SK-N-SH (cell line): Measurements from ENCODE around the gene DPYSL5. TPM values are rescaled to one million over a fixed set of nuclear protein-coding genes. Genes with fewer than 3 reads are reported as not detected.

Source experiments
- CTCF ChIA-PET: fragments of 300-600, 350-600 bp; formaldehyde crosslinking; extraction: SDS; loops from one replicate; lab custom pipeline; 2021; lab: Yijun Ruan, JAX
- POLR2A ChIA-PET: fragments of 350-600 bp; sonication (Branson Sonifier 250); formaldehyde crosslinking; extraction: SDS; loops from one replicate; lab custom pipeline; 2020; ENCODE audit warnings: antibody characterized with exemption, inconsistent platforms; lab: Yijun Ruan, JAX
- DNase-seq: peaks from one replicate; pipeline ENCODE4 v3.0.0; 2012
- H2AFZ ChIP-seq: fragments of 200-600 bp; sonication (generic); 2 replicates; pipeline ENCODE4 v1.8.1; 2016; ENCODE audit warnings: antibody characterized with exemption, mild to moderate bottlenecking, low read depth
- H3F3A ChIP-seq: fragments of 200-600 bp; sonication (generic); replicated peaks from 2 replicates; pipeline ENCODE3; 2016; ENCODE audit warnings: antibody characterized with exemption, mild to moderate bottlenecking; ENCODE audit not compliant: insufficient read depth
- H3K27ac ChIP-seq, 2 experiments: fragments of 200-500 bp in 1 of 2; fragments of 200-600 bp in 1 of 2; sonication (Bioruptor generic) in 1 of 2; sonication (generic), shearing (Covaris generic) in 1 of 2; 2 replicates each; pipeline versions ENCODE4 v1.5.1 to v1.6.1; 2014 to 2016; ENCODE audit warnings: low read depth in 2 of 2, inconsistent platforms in 1 of 2, low read length in 1 of 2, mild to moderate bottlenecking in 1 of 2, mixed read lengths in 1 of 2
- H3K27me3 ChIP-seq: fragments of 200-600 bp; sonication (generic), shearing (Covaris generic); 2 replicates; pipeline ENCODE4 v1.6.1; 2016; ENCODE audit warnings: mixed run types; ENCODE audit not compliant: insufficient read depth
- H3K36me3 ChIP-seq, 2 experiments: fragments of 200-500 bp in 1 of 2; fragments of 200-600 bp in 1 of 2; sonication (Bioruptor generic) in 1 of 2; sonication (generic) in 1 of 2; replicated peaks in 1 of 2; 2 replicates each; pipeline versions ENCODE3 to v1.5.1; 2014 to 2016; ENCODE audit warnings: low read length in 1 of 2, mild to moderate bottlenecking in 1 of 2; ENCODE audit not compliant: insufficient read depth in 2 of 2, control insufficient read depth in 1 of 2
- H3K4me1 ChIP-seq, 2 experiments: fragments of 200-500 bp in 1 of 2; fragments of 200-600 bp in 1 of 2; sonication (Bioruptor generic) in 1 of 2; sonication (generic), shearing (Covaris generic) in 1 of 2; 2 replicates each; pipeline versions ENCODE4 v1.5.1 to v1.6.1; 2014 to 2016; ENCODE audit warnings: low read depth in 1 of 2, low read length in 1 of 2, mixed run types in 1 of 2; ENCODE audit not compliant: insufficient read depth in 2 of 2, control insufficient read depth in 1 of 2
- H3K4me2 ChIP-seq: fragments of 200-600 bp; sonication (generic), shearing (Covaris generic); 2 replicates; pipeline ENCODE4 v1.6.1; 2017; ENCODE audit warnings: mixed run types
- H3K4me3 ChIP-seq, 2 experiments: fragments of 200-500 bp in 1 of 2; fragments of 200-600 bp in 1 of 2; sonication (Bioruptor generic) in 1 of 2; sonication (generic), shearing (Covaris generic) in 1 of 2; 2 replicates each; pipeline versions ENCODE4 v1.5.1 to v1.8.1; 2014 to 2016; ENCODE audit warnings: low read depth in 2 of 2, inconsistent platforms in 1 of 2, low read length in 1 of 2, mild to moderate bottlenecking in 1 of 2, mixed read lengths in 1 of 2, moderate library complexity in 1 of 2
- H3K79me2 ChIP-seq: fragments of 200-600 bp; sonication (generic); 2 replicates; pipeline ENCODE4 v1.8.1; 2017; ENCODE audit warnings: mild to moderate bottlenecking; ENCODE audit not compliant: insufficient read depth
- H3K9ac ChIP-seq: fragments of 200-600 bp; sonication (generic); 2 replicates; pipeline ENCODE4 v1.6.1; 2017; ENCODE audit warnings: mixed run types
- H3K9me2 ChIP-seq: fragments of 200-600 bp; sonication (generic); 2 replicates; pipeline ENCODE4 v1.6.1; 2017; ENCODE audit warnings: mixed run types
- H3K9me3 ChIP-seq: fragments of 200-600 bp; sonication (generic); 2 replicates; pipeline ENCODE4 v1.6.1; 2017; ENCODE audit warnings: mixed run types, mild to moderate bottlenecking, moderate library complexity
- H4K20me1 ChIP-seq: fragments of 200-600 bp; sonication (generic); 2 replicates; pipeline ENCODE4 v1.6.1; 2017; ENCODE audit warnings: mild to moderate bottlenecking, mixed run types; ENCODE audit not compliant: insufficient read depth
- CHD2 ChIP-seq: fragments of 150-350 bp; IDR thresholded peaks from 2 replicates; pipeline ENCODE4 v1.6.1; 2018; ENCODE audit warnings: low read length; ENCODE audit not compliant: partially characterized antibody
- ELF1 ChIP-seq: IDR thresholded peaks from 2 replicates; pipeline ENCODE4 v1.4.0; 2012
- FOXJ3 ChIP-seq: sonication (generic); formaldehyde crosslinking; IDR thresholded peaks from 2 replicates; pipeline ENCODE4 v1.5.1; 2020; ENCODE audit warnings: mild to moderate bottlenecking, missing genetic modification reagents
- GATA2 ChIP-seq: sonication (generic); formaldehyde crosslinking; IDR thresholded peaks from 2 replicates; pipeline ENCODE4 v1.5.0; 2020; ENCODE audit warnings: mild to moderate bottlenecking, missing genetic modification reagents
- IRF3 ChIP-seq: fragments of 150-350 bp; IDR thresholded peaks from 2 replicates; pipeline ENCODE4 v1.6.1; 2016; ENCODE audit warnings: mild to moderate bottlenecking, low read depth, low read length
- JUND ChIP-seq: IDR thresholded peaks from 2 replicates; pipeline ENCODE4 v1.4.0; 2012
- NFIC ChIP-seq: IDR thresholded peaks from 2 replicates; pipeline ENCODE4 v1.4.0; 2012; ENCODE audit warnings: borderline replicate concordance
- NRF1 ChIP-seq: IDR thresholded peaks from 2 replicates; pipeline ENCODE4 v1.6.1; 2012; ENCODE audit warnings: low read depth, mild to moderate bottlenecking, low read length
- RCOR1 ChIP-seq: fragments of 150-350 bp; IDR thresholded peaks from 2 replicates; pipeline ENCODE4 v1.6.1; 2017; ENCODE audit warnings: antibody characterized with exemption, low read length
- RFX5 ChIP-seq: IDR thresholded peaks from 2 replicates; pipeline ENCODE4 v1.6.1; 2012; ENCODE audit warnings: mild to moderate bottlenecking, improper control_type of control experiment, low read length
- SIN3A ChIP-seq: IDR thresholded peaks from 2 replicates; pipeline ENCODE4 v1.6.1; 2012; ENCODE audit warnings: low read depth, mild to moderate bottlenecking, low read length, moderate library complexity, borderline replicate concordance
- SMC3 ChIP-seq: IDR thresholded peaks from 2 replicates; pipeline ENCODE4 v1.6.1; 2012; ENCODE audit warnings: low read depth, low read length, improper control_type of control experiment
- TAF1 ChIP-seq: IDR thresholded peaks from 2 replicates; pipeline ENCODE4 v1.6.1; 2012; ENCODE audit warnings: low read depth, mild to moderate bottlenecking, low read length, moderate library complexity, borderline replicate concordance
- YY1 ChIP-seq: IDR thresholded peaks from 2 replicates; pipeline ENCODE4 v1.4.0; 2012; ENCODE audit warnings: low read depth, mild to moderate bottlenecking
- WGBS: methylation state at CpG from one replicate; pipeline ENCODE4 v1.1.6; 2017; ENCODE audit warnings: low lambda C conversion rate; 5-methylcytosine and 5-hydroxymethylcytosine counted together
- polyA plus RNA-seq, 3 experiments: library from polyadenylated mRNA; depleted of rRNA; stranded (reverse); fragments of >200 nt; gene quantifications; 2 replicates each; pipeline ENCODE4 v1.2.3, GENCODE V29; 2012
- TF ChIP-seq, protein P1 (sequence below): IDR thresholded peaks from 2 replicates; pipeline ENCODE4; 2012

DPYSL5 gene
- polyA plus RNA-seq, 1 of the 3 experiments (the other 2 are of a cell fraction): 0.79 TPM

DNA sequence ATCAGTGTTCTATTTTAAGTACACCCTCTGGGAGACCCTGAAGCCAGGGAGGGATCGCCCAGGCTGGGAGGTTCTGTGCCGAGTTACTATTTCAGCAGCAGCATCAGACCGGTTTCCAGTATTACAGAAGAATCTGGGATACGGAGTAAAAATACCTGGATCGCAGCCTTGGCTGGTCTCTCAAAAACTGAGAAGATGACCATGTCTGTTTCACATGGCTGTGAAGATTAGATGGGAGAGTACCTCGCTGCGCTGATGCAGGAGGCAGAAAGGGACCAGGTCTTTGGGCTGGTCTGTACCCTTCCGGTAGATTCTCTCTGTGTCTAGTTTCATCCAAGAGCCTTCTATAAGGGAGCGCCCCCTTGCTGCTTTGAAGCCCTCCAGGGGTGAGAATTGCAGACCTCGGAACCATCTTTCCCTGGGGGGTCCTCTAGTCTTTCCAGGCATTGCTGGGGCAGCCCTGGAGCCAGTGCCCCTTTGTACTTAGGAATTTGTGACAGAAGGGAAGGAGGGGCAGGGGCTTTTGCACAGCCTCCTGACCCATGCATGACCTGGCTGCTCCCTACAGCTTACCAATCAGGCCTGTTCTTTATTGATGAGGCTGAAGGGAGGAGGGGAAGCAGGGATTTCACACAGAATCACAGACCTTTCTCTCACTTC, 66.2 kb downstream of the DPYSL5 start (continued):
- no peak for TF ChIP-seq JUND
- TF ChIP-seq YY1: no peak
- no peak for TF ChIP-seq GATA2
- TF ChIP-seq RFX5: no peak
- no peak for TF ChIP-seq SIN3A
- no peak for TF ChIP-seq ELF1
- TF ChIP-seq NRF1: no peak
- TF ChIP-seq IRF3: no peak
- no peak for TF ChIP-seq TAF1

DNA sequence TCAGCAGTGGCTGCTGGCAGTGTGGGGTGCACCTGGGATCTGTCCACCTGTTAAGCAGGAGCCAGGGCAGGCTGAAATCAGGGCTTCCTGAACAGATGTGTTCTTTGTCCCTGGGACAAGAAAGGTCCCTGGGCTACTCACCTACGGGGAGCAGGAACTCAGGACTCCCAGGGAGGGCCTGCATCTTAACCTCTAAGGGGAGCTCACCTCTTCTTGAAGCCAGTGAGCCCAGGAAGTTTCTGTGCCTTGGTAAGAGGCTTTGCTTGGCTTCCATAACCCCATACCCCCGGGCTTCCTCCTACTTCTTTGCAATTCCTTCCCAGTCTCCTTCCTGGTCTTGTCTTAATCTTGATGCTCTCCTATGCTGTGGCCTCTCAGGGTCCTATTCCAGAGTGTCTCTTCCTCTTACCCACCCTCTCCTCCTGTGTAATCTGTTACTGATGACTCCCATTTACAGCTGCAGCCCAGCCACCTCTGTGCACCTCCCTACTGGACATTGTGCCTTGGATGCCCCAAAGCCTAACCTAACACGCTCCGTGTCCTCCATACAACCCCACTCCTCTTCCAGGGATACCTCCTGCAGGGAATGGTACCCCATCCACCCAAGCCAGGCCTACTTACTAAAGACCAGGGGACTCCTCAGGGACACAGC, 66.9 kb downstream of the DPYSL5 start:
- Histone ChIP-seq H3K4me3 (no peak overlapping the region), H3K27ac (no peak overlapping the region), H3K9me2 (no peaks in the 10 kb centered on the region), H3K9ac (no peak overlapping the region), H3K27me3 (peaks cover 32% of the 10 kb centered on the region; the same call in 1 of the 2 replicates), H3K9me3 (no peaks in the 10 kb centered on the region), H3K79me2 (no peaks in the 10 kb centered on the region), H2AFZ (no peak overlapping the region), H4K20me1 (no peaks in the 10 kb centered on the region), H3K36me3 (peaks cover 0 to 3% of the 10 kb centered on the region in 2 experiments), H3F3A (no peaks in the 10 kb centered on the region), H3K4me1 (peaks cover 3 to 55% of the 10 kb centered on the region in 2 experiments; a peak in 3 of 4 replicates), H3K4me2 (no peak overlapping the region)
- no peak for DNase-seq
- WGBS: 47% methylated on average over 4 of the region's 4 CpGs
- TF ChIP-seq YY1: no peak
- TF ChIP-seq FOXJ3 (CRISPR knock-in tag): no peak
- TF ChIP-seq NFIC: no peak
- no peak for TF ChIP-seq RFX5
- TF ChIP-seq ELF1: no peak
- no peak for TF ChIP-seq GATA2
- no peak for TF ChIP-seq SMC3
- TF ChIP-seq SIN3A: no peak
- TF ChIP-seq RCOR1: no peak
- TF ChIP-seq, protein P1, sequence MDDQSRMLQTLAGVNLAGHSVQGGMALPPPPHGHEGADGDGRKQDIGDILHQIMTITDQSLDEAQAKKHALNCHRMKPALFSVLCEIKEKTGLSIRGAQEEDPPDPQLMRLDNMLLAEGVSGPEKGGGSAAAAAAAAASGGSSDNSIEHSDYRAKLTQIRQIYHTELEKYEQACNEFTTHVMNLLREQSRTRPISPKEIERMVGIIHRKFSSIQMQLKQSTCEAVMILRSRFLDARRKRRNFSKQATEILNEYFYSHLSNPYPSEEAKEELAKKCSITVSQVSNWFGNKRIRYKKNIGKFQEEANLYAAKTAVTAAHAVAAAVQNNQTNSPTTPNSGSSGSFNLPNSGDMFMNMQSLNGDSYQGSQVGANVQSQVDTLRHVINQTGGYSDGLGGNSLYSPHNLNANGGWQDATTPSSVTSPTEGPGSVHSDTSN: no peak
- no peak for TF ChIP-seq NRF1
- TF ChIP-seq CHD2: no peak
- ChIA-PET CTCF (interaction anchor here (1.2 to 25.9 kb wide), 6 partner anchors 8 to 66 kb away, joined by 3 to 779 read pairs (median 20); partner anchors contain the start of gene DPYSL5), POLR2A (interaction anchor here (0.8 kb wide), 1 partner anchor 62 kb away, joined by 4 read pairs; no protein-coding TSS in a partner anchor)
